Measurements from ENCODE around the gene QARS1.
A peak's percentile ranks its signal among the peaks of the same experiment; 100 is the strongest.

QARS1 gene

DNA sequence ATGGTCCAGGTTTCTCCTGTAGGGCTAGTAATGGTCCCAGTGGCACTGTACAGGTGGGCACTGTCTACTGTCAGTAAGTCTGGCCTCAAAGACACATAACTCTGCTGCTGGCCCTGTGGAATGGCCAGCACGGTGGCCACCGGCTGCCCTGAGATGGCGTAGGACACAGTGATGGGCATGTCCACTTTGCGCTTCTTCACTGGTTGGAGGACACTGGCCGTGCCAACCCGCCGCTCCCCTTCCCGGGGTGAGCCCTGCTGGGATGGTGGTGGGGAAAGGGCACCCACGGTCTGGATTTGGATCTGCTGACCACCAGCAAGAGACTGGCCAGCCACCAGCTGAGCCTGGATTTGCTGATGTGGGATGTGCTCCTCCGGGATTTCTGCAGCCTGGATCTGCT, 47.3 kb downstream of the QARS1 start:
- no peak overlapping the region for H3K4me3 ChIP-seq (ENCODE audit: low read depth in 1 of 5, low read length in 5 of 5)
- H3K9me3 ChIP-seq (ENCODE audit: control insufficient read depth in 5 of 5, low read length in 5 of 5) = no peaks in the 10 kb centered on the region
- peaks cover 2 to 26% (median 20%) of the 10 kb centered on the region in 5 donors for H3K4me1 ChIP-seq (ENCODE audit: control insufficient read depth in 5 of 5, insufficient read depth in 5 of 5, low read length in 5 of 5)
- no peaks in the 10 kb centered on the region for H3K27me3 ChIP-seq (ENCODE audit: control insufficient read depth in 5 of 5, insufficient read depth in 4 of 5, low read length in 5 of 5)
- no peak overlapping the region for H3K9ac ChIP-seq (ENCODE audit: low read length in 5 of 5)
- peaks cover 7 to 62% (median 44%) of the 10 kb centered on the region in 5 donors for H3K36me3 ChIP-seq (ENCODE audit: control insufficient read depth in 5 of 5, insufficient read depth in 5 of 5, low read length in 5 of 5)
- H3K27ac ChIP-seq (ENCODE audit: low read depth, low read length) = peak overlapping the region; percentile 11

DNA sequence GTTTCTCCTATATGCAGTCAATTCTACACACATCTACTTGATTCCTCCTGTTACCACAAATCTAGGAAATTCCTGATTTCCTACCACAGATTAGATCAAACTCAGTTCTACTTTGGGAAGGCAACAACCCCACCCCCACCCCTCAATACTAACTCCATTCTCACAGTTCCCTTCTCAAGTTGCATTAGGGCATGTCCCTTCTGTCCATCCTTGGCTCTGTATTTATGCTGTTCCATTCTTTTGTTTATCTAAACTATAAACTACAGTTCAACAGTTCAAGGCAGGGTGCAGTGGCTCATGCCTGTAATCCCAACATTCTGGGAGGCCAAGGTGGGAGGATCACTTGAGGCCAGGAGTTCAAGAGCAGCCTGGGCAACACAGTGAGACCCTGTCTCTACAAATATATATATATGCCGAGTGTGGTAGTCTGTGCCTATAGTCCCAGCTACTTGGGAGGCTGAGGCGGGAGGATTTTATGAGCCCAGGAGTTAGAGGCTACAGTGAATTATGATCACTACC, 50.2 kb downstream of the QARS1 start:
- no peak overlapping the region for H3K4me3 ChIP-seq (ENCODE audit: low read depth in 1 of 5, low read length in 5 of 5)
- no peak overlapping the region for H3K27ac ChIP-seq (ENCODE audit: low read depth, low read length)
- H3K9me3 ChIP-seq (ENCODE audit: control insufficient read depth in 5 of 5, low read length in 5 of 5) = no peaks in the 10 kb centered on the region
- no peak overlapping the region for H3K9ac ChIP-seq (ENCODE audit: low read length in 5 of 5)
- peaks cover 13 to 61% (median 50%) of the 10 kb centered on the region in 5 donors for H3K36me3 ChIP-seq (ENCODE audit: control insufficient read depth in 5 of 5, insufficient read depth in 5 of 5, low read length in 5 of 5)
- H3K4me1 ChIP-seq (ENCODE audit: control insufficient read depth in 5 of 5, insufficient read depth in 5 of 5, low read length in 5 of 5) = peaks cover 2 to 47% (median 39%) of the 10 kb centered on the region in 5 donors
- H3K27me3 ChIP-seq (ENCODE audit: control insufficient read depth in 5 of 5, insufficient read depth in 4 of 5, low read length in 5 of 5) = no peaks in the 10 kb centered on the region

DNA sequence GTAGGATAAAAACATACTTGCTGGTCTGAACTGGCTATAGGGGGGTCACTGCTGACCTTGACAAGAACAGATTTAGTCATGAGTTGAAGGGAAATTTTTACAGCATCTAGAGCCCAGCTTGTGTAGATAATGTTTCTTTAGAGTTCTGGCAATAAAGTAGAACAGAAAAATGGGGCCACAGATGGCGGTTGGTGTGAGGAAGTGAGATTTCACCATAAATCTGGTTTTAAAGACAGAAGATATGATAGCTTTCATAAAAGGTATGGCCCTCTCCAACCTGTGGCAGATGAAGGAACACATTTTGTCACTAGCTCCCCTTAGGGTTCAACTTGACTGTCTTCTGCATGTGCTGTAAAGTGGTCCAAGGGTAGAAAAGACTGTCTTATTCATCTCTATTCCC, 51.0 kb downstream of the QARS1 start:
- H3K4me3 ChIP-seq (ENCODE audit: low read depth in 1 of 5, low read length in 5 of 5) = no peak overlapping the region
- H3K4me1 ChIP-seq (ENCODE audit: control insufficient read depth in 5 of 5, insufficient read depth in 5 of 5, low read length in 5 of 5) = peaks cover 2 to 47% (median 39%) of the 10 kb centered on the region in 5 donors
- H3K9ac ChIP-seq (ENCODE audit: low read length in 5 of 5) = peak overlapping the region in 1 of 5 donors; percentile 4
- H3K36me3 ChIP-seq (ENCODE audit: control insufficient read depth in 5 of 5, insufficient read depth in 5 of 5, low read length in 5 of 5) = peaks cover 13 to 61% (median 53%) of the 10 kb centered on the region in 5 donors
- H3K9me3 ChIP-seq (ENCODE audit: control insufficient read depth in 5 of 5, low read length in 5 of 5) = no peaks in the 10 kb centered on the region
- H3K27me3 ChIP-seq (ENCODE audit: control insufficient read depth in 5 of 5, insufficient read depth in 4 of 5, low read length in 5 of 5) = no peaks in the 10 kb centered on the region
- no peak overlapping the region for H3K27ac ChIP-seq (ENCODE audit: low read depth, low read length)

All from subcutaneous abdominal adipose tissue (tissue), 5 donors.